ENCODE results near the gene SLC9A3.

GRCh38 chr5:474840-475661, 49.2 kb downstream of the SLC9A3 start:
- TF ChIP-seq CTCF (IDR thresholded peaks at IDR 0.05) (no peak), POLR2A (IDR thresholded peaks at IDR 0.05) (no peak)

All from uterus (tissue), 2 donors.